Tibial nerve (tissue), 4 donors: ENCODE results near the gene SEMA3G. TPM values are rescaled to one million over a fixed set of nuclear protein-coding genes. Genes with fewer than 3 reads are reported as not detected.

Source experiments
- DNase-seq, 2 donors: peaks; one replicate each; pipeline ENCODE4 v3.0.0-alpha.2; 2019; ENCODE audit warnings: low spot score in 2 of 2
- H3K27ac ChIP-seq, 4 donors: fragments of 200-600 bp; sonication (generic) in 3 of 4; one replicate each; pipeline ENCODE4 v1.5.1; 2017 to 2019; ENCODE audit warnings: mild to moderate bottlenecking in 1 of 4
- H3K27me3 ChIP-seq, 2 donors: fragments of 200-600 bp; sonication (generic) in 1 of 2; one replicate each; pipeline versions ENCODE4 v1.5.1 to v1.6.0; 2017 to 2019
- H3K36me3 ChIP-seq, 3 donors: fragments of 200-600 bp; sonication (generic); one replicate each; pipeline ENCODE4 v1.5.1; 2018 to 2019
- H3K4me1 ChIP-seq, 4 donors: fragments of 200-600 bp; sonication (generic) in 3 of 4; one replicate each; pipeline ENCODE4 v1.5.1; 2017 to 2019
- H3K4me3 ChIP-seq, 4 donors: fragments of 200-600 bp; sonication (generic) in 3 of 4; one replicate each; pipeline ENCODE4 v1.5.1; 2017 to 2019; ENCODE audit warnings: mild to moderate bottlenecking in 1 of 4, moderate library complexity in 1 of 4
- H3K9me3 ChIP-seq, 4 donors: fragments of 200-600 bp; sonication (generic) in 3 of 4; one replicate each; pipeline ENCODE4 v1.5.1; 2017 to 2019
- EP300 ChIP-seq, 2 donors: sonication (generic); formaldehyde crosslinking; IDR thresholded peaks; one replicate each; pipeline ENCODE4 v1.6.1; 2017; ENCODE audit warnings: antibody characterized with exemption in 2 of 2, mild to moderate bottlenecking in 1 of 2
- POLR2A ChIP-seq, 2 donors: fragments of 450-650 bp; IDR thresholded peaks; one replicate each; pipeline ENCODE4 v1.6.1; 2017; ENCODE audit warnings: antibody characterized with exemption in 2 of 2, mild to moderate bottlenecking in 2 of 2, moderate library complexity in 2 of 2
- WGBS, 2 donors: methylation state at CpG; one replicate each; pipeline ENCODE4 v1.1.5; 2018; 5-methylcytosine and 5-hydroxymethylcytosine counted together
- total RNA-seq, 4 donors: library from RNA; depleted of rRNA; stranded (reverse); fragments of >200 nt; gene quantifications; one replicate each; pipeline ENCODE4 v1.1.0, GENCODE V29; 2016
- TF ChIP-seq, protein P1 (sequence below), 5 experiments: fragments of 200-600 bp in 3 of 5; fragments of 450-650 bp in 2 of 5; sonication (generic) in 3 of 5; IDR thresholded peaks; one replicate each; pipeline ENCODE4 v1.5.1; 2016 to 2019; ENCODE audit warnings: antibody characterized with exemption in 5 of 5, mild to moderate bottlenecking in 3 of 5, moderate library complexity in 2 of 5

The SEMA3G gene
- total RNA-seq, 4 donors from 2014 or later, result 11.5 to 67.5 (median 32.7) TPM

DNA sequence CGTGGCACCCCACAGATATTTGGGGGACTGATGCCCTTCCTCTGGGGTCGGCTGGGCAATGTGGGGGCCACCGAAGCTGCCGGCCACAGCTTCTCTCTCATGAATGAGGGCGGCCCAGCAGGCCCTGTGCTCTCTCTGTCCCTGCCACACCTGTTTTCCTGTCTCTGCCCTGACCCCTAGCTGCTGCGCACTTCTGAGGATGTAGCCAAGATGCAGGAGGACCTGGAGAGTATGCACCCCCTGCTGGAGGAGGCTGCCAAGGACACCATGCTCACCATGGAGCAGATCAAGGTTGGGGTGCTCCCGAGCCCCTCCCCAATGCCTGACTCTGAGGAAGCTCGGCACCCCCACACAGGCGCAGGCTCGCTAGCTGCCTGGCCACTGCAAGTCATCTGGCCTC, 59.7 kb downstream of the SEMA3G start:
- DNase-seq, result no peak
- 55 to 59% methylated on average over 7 to 10 of the region's 10 CpGs for WGBS, 2 donors
- Histone ChIP-seq H3K36me3 (peaks cover 0 to 53% (median 0%) of the 10 kb centered on the region in 3 donors), H3K9me3 (no peaks in the 10 kb centered on the region), H3K27me3 (no peaks in the 10 kb centered on the region), H3K27ac (no peak overlapping the region), H3K4me3 (no peak overlapping the region), H3K4me1 (no peaks in the 10 kb centered on the region)
- TF ChIP-seq EP300 (IDR thresholded peaks at IDR 0.05), result no peak
- TF ChIP-seq POLR2A (IDR thresholded peaks at IDR 0.05), result no peak
- TF ChIP-seq, protein P1, sequence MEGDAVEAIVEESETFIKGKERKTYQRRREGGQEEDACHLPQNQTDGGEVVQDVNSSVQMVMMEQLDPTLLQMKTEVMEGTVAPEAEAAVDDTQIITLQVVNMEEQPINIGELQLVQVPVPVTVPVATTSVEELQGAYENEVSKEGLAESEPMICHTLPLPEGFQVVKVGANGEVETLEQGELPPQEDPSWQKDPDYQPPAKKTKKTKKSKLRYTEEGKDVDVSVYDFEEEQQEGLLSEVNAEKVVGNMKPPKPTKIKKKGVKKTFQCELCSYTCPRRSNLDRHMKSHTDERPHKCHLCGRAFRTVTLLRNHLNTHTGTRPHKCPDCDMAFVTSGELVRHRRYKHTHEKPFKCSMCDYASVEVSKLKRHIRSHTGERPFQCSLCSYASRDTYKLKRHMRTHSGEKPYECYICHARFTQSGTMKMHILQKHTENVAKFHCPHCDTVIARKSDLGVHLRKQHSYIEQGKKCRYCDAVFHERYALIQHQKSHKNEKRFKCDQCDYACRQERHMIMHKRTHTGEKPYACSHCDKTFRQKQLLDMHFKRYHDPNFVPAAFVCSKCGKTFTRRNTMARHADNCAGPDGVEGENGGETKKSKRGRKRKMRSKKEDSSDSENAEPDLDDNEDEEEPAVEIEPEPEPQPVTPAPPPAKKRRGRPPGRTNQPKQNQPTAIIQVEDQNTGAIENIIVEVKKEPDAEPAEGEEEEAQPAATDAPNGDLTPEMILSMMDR (IDR thresholded peaks at IDR 0.05), result no peak

GRCh38 chr3:52384019-52384761, 60.7 kb downstream of the SEMA3G start:
- Histone ChIP-seq H3K4me3 (no peak overlapping the region), H3K9me3 (no peaks in the 10 kb centered on the region), H3K27me3 (no peaks in the 10 kb centered on the region), H3K4me1 (no peaks in the 10 kb centered on the region), H3K36me3 (peaks cover 0 to 44% (median 0%) of the 10 kb centered on the region in 3 donors), H3K27ac (no peak overlapping the region)
- DNase-seq, result no peak
- 63 to 81% methylated on average over 7 to 9 of the region's 9 CpGs for WGBS, 2 donors
- TF ChIP-seq EP300 (IDR thresholded peaks at IDR 0.05) (no peak), POLR2A (IDR thresholded peaks at IDR 0.05) (no peak)
- TF ChIP-seq, protein P1 (IDR thresholded peaks at IDR 0.05), result no peak

GRCh38 chr3:52383446-52383845, 61.5 kb downstream of the SEMA3G start:
- Histone ChIP-seq H3K36me3 (peaks cover 0 to 37% (median 0%) of the 10 kb centered on the region in 3 donors), H3K27me3 (no peaks in the 10 kb centered on the region), H3K4me3 (no peak overlapping the region), H3K27ac (no peak overlapping the region), H3K9me3 (no peaks in the 10 kb centered on the region), H3K4me1 (no peaks in the 10 kb centered on the region)
- no peak for DNase-seq
- 88 to 93% methylated on average over 10 to 14 of the region's 14 CpGs for WGBS, 2 donors
- TF ChIP-seq, protein P1 (IDR thresholded peaks at IDR 0.05), result no peak
- TF ChIP-seq EP300 (IDR thresholded peaks at IDR 0.05) (no peak), POLR2A (IDR thresholded peaks at IDR 0.05) (no peak)

Other genes starting within 250 kb of the SEMA3G start
- gene ALAS1, start 246.9 kb downstream of the SEMA3G start, total RNA-seq, result 10 to 100 TPM; 26.1 to 37.1 (median 32.0) TPM
- under 1 TPM in 2 of 4 donors, not detected in 2; 0.30 to 0.39 TPM for gene TLR9, start 219.5 kb downstream of the SEMA3G start, total RNA-seq
- gene TWF2, start 205.9 kb downstream of the SEMA3G start, total RNA-seq, result 10 to 100 TPM; 59.2 to 72.9 (median 60.4) TPM
- gene PPM1M, start 199.3 kb downstream of the SEMA3G start, total RNA-seq, result 10 to 100 TPM; 25.8 to 35.1 (median 27.8) TPM
- gene WDR82, start 166.5 kb downstream of the SEMA3G start, total RNA-seq, result 10 to 100 TPM; 42.1 to 52.9 (median 48.6) TPM
- 10 to 100 TPM in 3 of 4 donors, 1 to 10 TPM in 1; 5.4 to 27.1 (median 19.9) TPM for gene GLYCTK, start 157.3 kb downstream of the SEMA3G start, total RNA-seq
- 10 to 100 TPM; 12.0 to 26.1 (median 15.5) TPM for gene DNAH1, start 128.8 kb downstream of the SEMA3G start, total RNA-seq
- gene BAP1, start 35.1 kb downstream of the SEMA3G start, total RNA-seq, result 10 to 100 TPM; 39.1 to 77.7 (median 64.5) TPM
- 10 to 100 TPM in 2 of 4 donors, 1 to 10 TPM in 2; 7.2 to 23.5 (median 12.1) TPM for gene PHF7, start 34.4 kb downstream of the SEMA3G start, total RNA-seq
- gene TNNC1, start 8.9 kb upstream of the SEMA3G start, total RNA-seq, result 100 to 1,000 TPM; 235 to 624 (median 535) TPM
- gene NISCH, start 10.5 kb upstream of the SEMA3G start, total RNA-seq, result 100 to 1,000 TPM; 192 to 305 (median 232) TPM
- gene STAB1, start 50.2 kb upstream of the SEMA3G start, total RNA-seq, result 100 to 1,000 TPM; 167 to 527 (median 264) TPM
- 100 to 1,000 TPM in 2 of 4 donors, 10 to 100 TPM in 2; 71.1 to 133 (median 94.2) TPM for gene NT5DC2, start 88.8 kb upstream of the SEMA3G start, total RNA-seq
- gene UQCC5, start 91.5 kb upstream of the SEMA3G start, total RNA-seq, result 10 to 100 TPM in 2 of 4 donors, 1 to 10 TPM in 2; 1.2 to 23.9 (median 9.5) TPM
- gene PBRM1, start 240.8 kb upstream of the SEMA3G start, total RNA-seq, result 100 to 1,000 TPM in 3 of 4 donors, 10 to 100 TPM in 1; 87.0 to 123 (median 114) TPM
- gene GNL3, start 240.9 kb upstream of the SEMA3G start, total RNA-seq, result 10 to 100 TPM; 44.8 to 57.5 (median 52.6) TPM